Brain pericyte (primary cell): ENCODE measurements around the gene EXOC3L2.
"Not testable (repeated sequence)": the region's sequence is repeated elsewhere in the genome, so short reads cannot be mapped to it uniquely, and the experiment has no call there.

ENCODE experiments used
- DNase-seq: peaks from one replicate; pipeline ENCODE4 v3.0.0-alpha.2; 2012; ENCODE audit warnings: low read depth, low spot score

Gene EXOC3L2

GRCh38 chr19:45245334-45245787 lies at the start of gene EXOC3L2:
TSS of gene EXOC3L2 (minus strand) at chr19:45245407. CDS start at chr19:45239045, 6,362 bp downstream.
- no peak for DNase-seq

GRCh38 chr19:45294291-45295029 lies 49.3 kb upstream of the EXOC3L2 start:
- no peak for DNase-seq

GRCh38 chr19:45293682-45294081 lies 48.5 kb upstream of the EXOC3L2 start:
- no peak for DNase-seq

GRCh38 chr19:45291834-45292233 lies 46.6 kb upstream of the EXOC3L2 start:
- DNase-seq: no peak

- no peak for DNase-seq
These were observed 45.2 kb upstream of the EXOC3L2 start for GRCh38 chr19:45290381-45290931.

- no peak for DNase-seq
These were observed 38.3 kb upstream of the EXOC3L2 start for GRCh38 chr19:45283443-45284033.

- DNase-seq: no peak
These were observed 35.3 kb upstream of the EXOC3L2 start for GRCh38 chr19:45280471-45280961.

- no peak for DNase-seq
These were observed 34.5 kb upstream of the EXOC3L2 start for GRCh38 chr19:45279587-45280192.

GRCh38 chr19:45278087-45278486 lies 32.9 kb upstream of the EXOC3L2 start:
- no peak for DNase-seq

- no peak for DNase-seq
These were observed 31.1 kb upstream of the EXOC3L2 start for GRCh38 chr19:45276284-45276687.

- no peak for DNase-seq
These were observed 30.3 kb upstream of the EXOC3L2 start for GRCh38 chr19:45275370-45275971.

- no peak for DNase-seq
These were observed 28.3 kb upstream of the EXOC3L2 start for GRCh38 chr19:45273521-45273855.

- DNase-seq: no peak
These were observed 26.5 kb upstream of the EXOC3L2 start for GRCh38 chr19:45271735-45272108.

GRCh38 chr19:45271098-45271734 lies 26.0 kb upstream of the EXOC3L2 start:
- no peak for DNase-seq

GRCh38 chr19:45269939-45270338 lies 24.7 kb upstream of the EXOC3L2 start:
- DNase-seq: not testable (repeated sequence)

GRCh38 chr19:45267296-45267695 lies 22.1 kb upstream of the EXOC3L2 start:
- DNase-seq: no peak

GRCh38 chr19:45265375-45265774 lies 20.2 kb upstream of the EXOC3L2 start:
- DNase-seq: no peak

- DNase-seq: no peak
These were observed 19.6 kb upstream of the EXOC3L2 start for GRCh38 chr19:45264781-45265317.

- no peak for DNase-seq
These were observed 17.8 kb upstream of the EXOC3L2 start for GRCh38 chr19:45263013-45263412.

GRCh38 chr19:45262570-45262969 lies 17.4 kb upstream of the EXOC3L2 start:
- no peak for DNase-seq

- no peak for DNase-seq
These were observed 13.7 kb upstream of the EXOC3L2 start for GRCh38 chr19:45258862-45259261.
